HEK293T (cell line): Measurements from ENCODE around the gene MPV17L2.

ENCODE experiments used
- CTCF ChIA-PET: fragments of 350-600 bp; formaldehyde crosslinking; extraction: SDS; loops from one replicate; lab custom pipeline; 2021; ENCODE audit warnings: antibody characterized with exemption, inconsistent platforms; lab: Yijun Ruan, JAX
- POLR2A ChIA-PET: fragments of 350-600 bp; formaldehyde crosslinking; extraction: SDS; loops from one replicate; lab custom pipeline; 2020; ENCODE audit warnings: antibody characterized with exemption, inconsistent platforms; lab: Yijun Ruan, JAX
- DNase-seq: peaks from one replicate; pipeline ENCODE4 v3.0.0; 2012; ENCODE audit warnings: mixed read lengths; ENCODE audit errors: extremely low spot score
- ARNT ChIP-seq: fragments of 450-650 bp; IDR thresholded peaks from 2 replicates; pipeline ENCODE4 v1.6.1; 2017; ENCODE audit warnings: mild to moderate bottlenecking
- BHLHE40 ChIP-seq: fragments of 450-650 bp; IDR thresholded peaks from 2 replicates; pipeline ENCODE4 v1.6.1; 2016; ENCODE audit warnings: mild to moderate bottlenecking, moderate library complexity, borderline replicate concordance
- CTBP1 ChIP-seq: fragments of 450-650 bp; IDR thresholded peaks from 2 replicates; pipeline ENCODE4 v1.6.1; 2016; ENCODE audit warnings: borderline replicate concordance
- ELF4 ChIP-seq: fragments of 450-650 bp; IDR thresholded peaks from 2 replicates; pipeline ENCODE4 v1.6.1; 2017; ENCODE audit warnings: antibody characterized with exemption
- FOXA1 ChIP-seq: fragments of 450-650 bp; IDR thresholded peaks from 2 replicates; pipeline ENCODE4 v1.6.1; 2016; ENCODE audit warnings: mild to moderate bottlenecking
- FOXK2 ChIP-seq: fragments of 450-650 bp; IDR thresholded peaks from 2 replicates; pipeline ENCODE4 v1.6.1; 2016; ENCODE audit warnings: mild to moderate bottlenecking
- FOXM1 ChIP-seq: fragments of 450-650 bp; IDR thresholded peaks from 2 replicates; pipeline ENCODE4 v1.6.1; 2017; ENCODE audit warnings: mild to moderate bottlenecking, borderline replicate concordance
- HDGF ChIP-seq: fragments of 450-650 bp; IDR thresholded peaks from 2 replicates; pipeline ENCODE4 v1.6.1; 2017; ENCODE audit warnings: antibody characterized with exemption, borderline replicate concordance
- L3MBTL2 ChIP-seq: fragments of 450-650 bp; conservative IDR thresholded peaks from 2 replicates; pipeline ENCODE4 v1.6.1; 2016; ENCODE audit warnings: mild to moderate bottlenecking
- LEF1 ChIP-seq: fragments of 450-650 bp; IDR thresholded peaks from 2 replicates; pipeline ENCODE4 v1.6.1; 2017; ENCODE audit warnings: mild to moderate bottlenecking, borderline replicate concordance
- NFRKB ChIP-seq: fragments of 450-650 bp; IDR thresholded peaks from 2 replicates; pipeline ENCODE4 v1.6.1; 2016; ENCODE audit warnings: mild to moderate bottlenecking, moderate library complexity
- PKNOX1 ChIP-seq: fragments of 450-650 bp; IDR thresholded peaks from 2 replicates; pipeline ENCODE4 v1.6.1; 2016
- SP1 ChIP-seq: fragments of 450-650 bp; IDR thresholded peaks from 2 replicates; pipeline ENCODE4 v1.6.1; 2017
- SUZ12 ChIP-seq: fragments of 450-650 bp; IDR thresholded peaks from 2 replicates; pipeline ENCODE4 v1.6.1; 2016; ENCODE audit warnings: mild to moderate bottlenecking
- TARDBP ChIP-seq: fragments of 450-650 bp; IDR thresholded peaks from 2 replicates; pipeline ENCODE4 v1.6.1; 2016
- ZNF384 ChIP-seq: fragments of 450-650 bp; IDR thresholded peaks from 2 replicates; pipeline ENCODE4 v1.6.1; 2016

Gene MPV17L2

GRCh38 chr19:18224525-18225354, 31.7 kb downstream of the MPV17L2 start:
- CTCF ChIA-PET = interaction anchor here (0.6 to 1.8 kb wide), 8 partner anchors 9 to 161 kb away, joined by 3 to 12 read pairs (median 5); partner anchors contain the start of gene GDF15
- no peak for TF ChIP-seq CTBP1
- POLR2A ChIA-PET = interaction anchor here (0.6 to 2.1 kb wide), 14 partner anchors 8 to 194 kb away, joined by 3 to 36 read pairs (median 6); partner anchors contain the start of genes JUND, LSM4, MPV17L2 and PIK3R2
- peak; percentile 98 for DNase-seq

- TF ChIP-seq ARNT (no peak), ZNF384 (no peak), TARDBP (no peak)
- POLR2A ChIA-PET = interaction anchor here (0.7 to 2.0 kb wide), 4 partner anchors 33 to 73 kb away, joined by 3 to 8 read pairs (median 4); partner anchors contain the start of genes JUND, MPV17L2 and PIK3R2
- CTCF ChIA-PET = interaction anchor here (1.7 kb wide), 1 partner anchor 54 kb away, joined by 12 read pairs; no protein-coding TSS in a partner anchor
- no peak for DNase-seq
Observed at GRCh38 chr19:18225355-18225701, 32.3 kb downstream of the MPV17L2 start.

- ChIA-PET CTCF (no interaction called here), POLR2A (interaction anchor here (0.7 to 1.1 kb wide), 2 partner anchors 55 to 56 kb away, joined by 3 to 4 read pairs; partner anchors contain the start of gene JUND)
- DNase-seq = no peak
- TF ChIP-seq SP1 (no peak), LEF1 (no peak), BHLHE40 (no peak), ELF4 (no peak), NFRKB (no peak), FOXM1 (no peak), SUZ12 (no peak), FOXA1 (no peak), TARDBP (no peak), FOXK2 (no peak), PKNOX1 (no peak), ZNF384 (no peak), HDGF (no peak), L3MBTL2 (no peak), ARNT (no peak), CTBP1 (no peak)
Observed at GRCh38 chr19:18225702-18226468, 32.9 kb downstream of the MPV17L2 start, which contains the start of gene PDE4C. TSS of gene PDE4C (minus strand) at chr19:18226438. CDS start at chr19:18226415, 23 bp downstream.

- POLR2A ChIA-PET = no interaction called here
- TF ChIP-seq BHLHE40 (no peak), L3MBTL2 (no peak), SUZ12 (no peak), ARNT (no peak), CTBP1 (no peak), HDGF (no peak), ELF4 (no peak), LEF1 (no peak), FOXK2 (no peak), NFRKB (no peak), TARDBP (no peak)
- CTCF ChIA-PET = no interaction called here
- no peak for DNase-seq
Observed at GRCh38 chr19:18226956-18227780, 34.1 kb downstream of the MPV17L2 start.

- ChIA-PET POLR2A (no interaction called here), CTCF (no interaction called here)
- no peak for DNase-seq
- TF ChIP-seq PKNOX1 (no peak), FOXM1 (no peak), ARNT (no peak), ELF4 (no peak), BHLHE40 (no peak), HDGF (no peak), TARDBP (no peak), FOXA1 (no peak), ZNF384 (no peak), LEF1 (no peak), L3MBTL2 (no peak), SP1 (no peak), SUZ12 (no peak), NFRKB (no peak), FOXK2 (no peak), CTBP1 (no peak)
Observed at GRCh38 chr19:18227781-18228271, 34.8 kb downstream of the MPV17L2 start.
